Ishikawa (cell line): Measurements from ENCODE around the gene CALN1.

Experiments used
- FOXM1 ChIP-seq: IDR thresholded peaks from 2 replicates; pipeline ENCODE4 v1.6.1; 2012; ENCODE audit warnings: low read depth, borderline replicate concordance
- NFIC ChIP-seq: IDR thresholded peaks from 2 replicates; pipeline ENCODE4 v1.6.1; 2012

DNA sequence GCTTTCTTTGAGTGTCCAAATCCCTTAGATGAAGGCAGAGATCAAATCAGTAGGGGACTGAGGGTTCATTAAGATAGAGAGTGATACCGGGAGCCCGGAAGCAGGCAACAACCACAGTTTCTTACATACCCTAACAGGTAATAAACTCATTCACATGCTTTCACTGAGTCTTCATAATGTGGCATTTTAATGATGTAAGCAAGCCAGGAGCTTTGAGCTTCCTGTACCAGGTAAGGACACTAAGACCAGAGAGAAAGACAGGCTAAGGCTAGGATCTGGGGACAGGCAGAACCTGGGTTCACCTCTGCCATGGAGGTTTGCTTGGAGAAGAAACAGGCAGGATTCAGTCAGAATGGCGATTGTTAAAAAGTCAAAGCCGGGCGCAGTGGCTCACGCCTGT, 661.8 kb downstream of the CALN1 start:
- TF ChIP-seq NFIC (no peak), FOXM1 (no peak)
